WTC11 (cell line): Measurements from ENCODE around the gene NXPH3. TPM values are rescaled to one million over a fixed set of nuclear protein-coding genes. Genes with fewer than 3 reads are reported as not detected.

Experiments used
- ATAC-seq: fragments of 200-7000 bp; cut with Tn5 transposase; 2 replicates; pipeline ENCODE4 v1.10.0; 2021; ENCODE audit warnings: mild to moderate bottlenecking, moderate library complexity
- CTCF ChIA-PET: fragments of 300-600 bp; sonication (Branson Sonifier 250); formaldehyde crosslinking; loops from one replicate; lab custom pipeline; 2021; ENCODE audit warnings: antibody characterized with exemption; lab: Charles Lee
- POLR2A ChIA-PET: fragments of 350-600 bp; sonication (Branson Sonifier 250); formaldehyde crosslinking; loops from one replicate; lab custom pipeline; 2021; ENCODE audit warnings: antibody characterized with exemption; lab: Charles Lee
- DNase-seq: peaks from one replicate; pipeline ENCODE4 v3.0.0; 2021; ENCODE audit warnings: low spot score
- H3K27ac Mint-ChIP-seq: 2 replicates; pipeline ENCODE4 v1.8.0; 2021; ENCODE audit warnings: mixed read lengths
- H3K27me3 Mint-ChIP-seq: 2 replicates; pipeline ENCODE4 v1.8.0; 2021; ENCODE audit warnings: low read depth, mild to moderate bottlenecking, moderate library complexity, mixed read lengths
- H3K36me3 Mint-ChIP-seq: 2 replicates; pipeline ENCODE4 v1.8.0; 2021; ENCODE audit warnings: mixed read lengths
- H3K4me1 Mint-ChIP-seq: 2 replicates; pipeline ENCODE4 v1.8.0; 2022; ENCODE audit warnings: mixed read lengths
- H3K4me3 Mint-ChIP-seq: 2 replicates; pipeline ENCODE4 v1.8.0; 2021; ENCODE audit warnings: mild to moderate bottlenecking, moderate library complexity, mixed read lengths
- H3K9me3 Mint-ChIP-seq: 2 replicates; pipeline ENCODE4 v1.8.0; 2021; ENCODE audit warnings: mixed read lengths
- ATF3 ChIP-seq: sonication (generic); formaldehyde crosslinking; conservative IDR thresholded peaks from 2 replicates; pipeline ENCODE4 v1.8.1; 2022; ENCODE audit warnings: mild to moderate bottlenecking, missing genetic modification reagents
- E2F4 ChIP-seq: sonication (generic); formaldehyde crosslinking; IDR thresholded peaks from 2 replicates; pipeline ENCODE4 v1.8.1; 2022; ENCODE audit warnings: low read depth, mild to moderate bottlenecking, moderate library complexity, missing genetic modification reagents, borderline replicate concordance
- E2F5 ChIP-seq: sonication (generic); formaldehyde crosslinking; IDR thresholded peaks from 2 replicates; pipeline ENCODE4 v1.8.1; 2022; ENCODE audit warnings: mild to moderate bottlenecking, moderate library complexity, missing genetic modification reagents
- HMGXB4 ChIP-seq: sonication (generic); formaldehyde crosslinking; IDR thresholded peaks from 2 replicates; pipeline ENCODE4 v1.8.1; 2023; ENCODE audit warnings: mild to moderate bottlenecking, moderate library complexity, missing genetic modification reagents
- JAZF1 ChIP-seq: fragments of 250-450 bp; sonication (Bioruptor Pico); IDR thresholded peaks from 2 replicates; pipeline ENCODE4 v1.9.0; 2021; ENCODE audit warnings: moderate library complexity, mild to moderate bottlenecking, inconsistent platforms
- JUN ChIP-seq: sonication (generic); formaldehyde crosslinking; IDR thresholded peaks from 2 replicates; pipeline ENCODE4 v1.8.0; 2023; ENCODE audit warnings: mild to moderate bottlenecking, missing genetic modification reagents
- KAT7 ChIP-seq: sonication (generic); formaldehyde crosslinking; IDR thresholded peaks from 2 replicates; pipeline ENCODE4 v1.8.1; 2023; ENCODE audit warnings: missing genetic modification reagents, mild to moderate bottlenecking, borderline replicate concordance
- MLX ChIP-seq: sonication (generic); formaldehyde crosslinking; IDR thresholded peaks from 2 replicates; pipeline ENCODE4 v1.8.1; 2023; ENCODE audit warnings: mild to moderate bottlenecking, missing genetic modification reagents, moderate library complexity
- MXD4 ChIP-seq: fragments of 250-450 bp; sonication (Bioruptor Pico); IDR thresholded peaks from 2 replicates; pipeline ENCODE4 v1.8.0; 2021; ENCODE audit warnings: mild to moderate bottlenecking, moderate library complexity, borderline replicate concordance
- MYBL2 ChIP-seq: sonication (generic); formaldehyde crosslinking; IDR thresholded peaks from 2 replicates; pipeline ENCODE4 v1.8.1; 2023; ENCODE audit warnings: mild to moderate bottlenecking, moderate library complexity, missing genetic modification reagents
- NFE2L1 ChIP-seq: sonication (generic); formaldehyde crosslinking; IDR thresholded peaks from 2 replicates; pipeline ENCODE4 v1.8.1; 2023; ENCODE audit warnings: missing genetic modification reagents
- NR3C1 ChIP-seq: sonication (generic); formaldehyde crosslinking; conservative IDR thresholded peaks from 2 replicates; pipeline ENCODE4 v1.8.1; 2023; ENCODE audit warnings: low read depth, mild to moderate bottlenecking, missing genetic modification reagents
- PRDM15 ChIP-seq: sonication (generic); formaldehyde crosslinking; IDR thresholded peaks from 2 replicates; pipeline ENCODE4 v1.8.0; 2022; ENCODE audit warnings: missing genetic modification reagents
- PRRX2 ChIP-seq: fragments of 250-450 bp; sonication (Bioruptor Pico); IDR thresholded peaks from 2 replicates; pipeline ENCODE4 v1.8.0; 2021; ENCODE audit warnings: mild to moderate bottlenecking
- RORB ChIP-seq: fragments of 250-450 bp; sonication (Bioruptor Pico); IDR thresholded peaks from 2 replicates; pipeline ENCODE4 v1.9.0; 2021; ENCODE audit warnings: mild to moderate bottlenecking
- USF2 ChIP-seq: sonication (generic); formaldehyde crosslinking; IDR thresholded peaks from 2 replicates; pipeline ENCODE4 v1.8.1; 2023; ENCODE audit warnings: mild to moderate bottlenecking, missing genetic modification reagents, moderate library complexity
- ZNF138 ChIP-seq: sonication (generic); formaldehyde crosslinking; conservative IDR thresholded peaks from 2 replicates; pipeline ENCODE4 v1.8.1; 2022; ENCODE audit warnings: mild to moderate bottlenecking, moderate library complexity, missing genetic modification reagents
- ZNF219 ChIP-seq: sonication (generic); formaldehyde crosslinking; IDR thresholded peaks from 2 replicates; pipeline ENCODE4 v1.8.0; 2023; ENCODE audit warnings: missing genetic modification reagents, mild to moderate bottlenecking, borderline replicate concordance
- ZNF232 ChIP-seq: sonication (generic); formaldehyde crosslinking; IDR thresholded peaks from 2 replicates; pipeline ENCODE4 v1.8.0; 2022; ENCODE audit warnings: mild to moderate bottlenecking, missing genetic modification reagents
- ZNF263 ChIP-seq: sonication (generic); formaldehyde crosslinking; IDR thresholded peaks from 2 replicates; pipeline ENCODE4 v1.8.1; 2022; ENCODE audit warnings: low read depth, mild to moderate bottlenecking, moderate library complexity, missing genetic modification reagents
- ZNF396 ChIP-seq: fragments of 250-450 bp; sonication (Bioruptor Pico); IDR thresholded peaks from 2 replicates; pipeline ENCODE4 v1.8.0; 2021; ENCODE audit warnings: mild to moderate bottlenecking, moderate library complexity, borderline replicate concordance
- total RNA-seq: library from RNA; stranded (reverse); gene quantifications from 3 replicates; pipeline ENCODE4 v1.2.3, GENCODE V29; 2021

The NXPH3 gene
- total RNA-seq, 1 experiment from 2014 or later = 3.4 TPM

- TF ChIP-seq E2F5 (CRISPR knock-in tag) (no peak), RORB (CRISPR knock-in tag) (no peak), ZNF138 (CRISPR knock-in tag) (no peak), MYBL2 (CRISPR knock-in tag) (no peak), ZNF219 (CRISPR knock-in tag) (no peak), ATF3 (CRISPR knock-in tag) (no peak), ZNF232 (no peak), PRRX2 (CRISPR knock-in tag) (no peak)
- TF ChIP-seq, all 79 proteins: peak for 0
- Mint-ChIP-seq H3K27me3 (peaks cover 25% of the 10 kb centered on the region), H3K27ac (no peak overlapping the region), H3K9me3 (no peaks in the 10 kb centered on the region), H3K36me3 (no peaks in the 10 kb centered on the region), H3K4me3 (no peak overlapping the region), H3K4me1 (peaks cover 36% of the 10 kb centered on the region)
- ChIA-PET CTCF (interaction anchor here (1.4 to 6.3 kb wide), 3 partner anchors 15 to 136 kb away, joined by 5 to 99 read pairs (median 83); partner anchors contain the start of gene SLC35B1), POLR2A (no interaction called here)
- no peak for DNase-seq
- ATAC-seq = no peak
These were observed 3.4 kb upstream of the NXPH3 start for GRCh38 chr17:49572226-49572625.

GRCh38 chr17:49572806-49573420 lies 2.8 kb upstream of the NXPH3 start:
- H3K9me3 Mint-ChIP-seq = no peaks in the 10 kb centered on the region
- no peak overlapping the region for H3K4me3 Mint-ChIP-seq
- H3K27ac Mint-ChIP-seq = no peak overlapping the region
- ChIA-PET POLR2A (no interaction called here), CTCF (interaction anchor here (6.3 kb wide), 1 partner anchor 125 kb away, joined by 99 read pairs; no protein-coding TSS in a partner anchor)
- H3K27me3 Mint-ChIP-seq = peaks cover 31% of the 10 kb centered on the region
- no peak for DNase-seq
- peaks cover 37% of the 10 kb centered on the region for H3K4me1 Mint-ChIP-seq
- ATAC-seq = no peak
- no peaks in the 10 kb centered on the region for H3K36me3 Mint-ChIP-seq
- TF ChIP-seq KAT7 (no peak), PRDM15 (no peak), HMGXB4 (CRISPR knock-in tag) (no peak), E2F4 (CRISPR knock-in tag) (no peak), ZNF263 (CRISPR knock-in tag) (no peak), JAZF1 (CRISPR knock-in tag) (no peak), NR3C1 (no peak), NFE2L1 (no peak), MLX (CRISPR knock-in tag) (no peak), ZNF396 (no peak), JUN (CRISPR knock-in tag) (no peak), USF2 (CRISPR knock-in tag) (no peak), MXD4 (CRISPR knock-in tag) (no peak)
